ENCODE results near the gene KCNK7.

The KCNK7 gene

DNA sequence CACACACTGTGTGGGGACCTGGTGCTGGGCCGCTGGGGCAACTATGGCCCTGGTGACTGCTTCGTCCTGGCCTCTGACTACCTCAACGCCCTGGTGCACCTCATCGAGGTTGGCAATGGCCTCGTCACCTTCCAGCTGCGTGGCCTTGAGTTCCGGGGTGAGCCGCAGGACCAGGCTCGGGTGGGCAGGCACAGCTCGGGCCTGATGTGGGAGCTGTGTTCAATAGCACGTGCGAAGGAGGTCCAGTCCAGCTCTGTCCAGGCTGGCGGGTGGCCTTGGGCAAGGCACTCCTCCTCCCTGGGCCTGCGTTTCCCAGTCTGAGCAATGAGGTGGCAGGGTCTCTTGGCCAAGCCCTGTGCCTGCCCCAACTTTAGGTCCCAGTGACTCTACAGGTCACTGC, 34.0 kb upstream of the KCNK7 start:
- H3K4me3 ChIP-seq (ENCODE audit: low read depth, low read length), result no peak overlapping the region

DNA sequence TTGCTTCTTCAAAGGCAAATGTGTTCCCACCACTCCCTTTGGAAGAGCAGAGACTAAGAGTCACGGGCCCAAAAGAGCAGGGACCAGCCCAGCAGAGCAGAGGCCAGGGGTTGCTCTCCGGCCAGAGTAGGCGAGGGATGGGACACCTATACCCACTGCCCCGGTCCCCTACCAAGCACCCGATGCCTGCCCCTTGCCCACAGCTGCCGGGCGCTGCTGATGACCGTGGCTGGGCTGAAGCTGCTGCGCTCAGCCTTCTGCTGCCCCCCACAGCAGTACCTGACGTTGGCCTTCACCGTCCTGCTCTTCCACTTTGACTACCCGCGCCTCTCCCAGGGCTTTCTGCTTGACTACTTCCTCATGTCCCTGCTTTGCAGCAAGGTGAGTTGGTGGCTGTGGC, 31.6 kb upstream of the KCNK7 start:
- no peak overlapping the region for H3K4me3 ChIP-seq (ENCODE audit: low read depth, low read length)

DNA sequence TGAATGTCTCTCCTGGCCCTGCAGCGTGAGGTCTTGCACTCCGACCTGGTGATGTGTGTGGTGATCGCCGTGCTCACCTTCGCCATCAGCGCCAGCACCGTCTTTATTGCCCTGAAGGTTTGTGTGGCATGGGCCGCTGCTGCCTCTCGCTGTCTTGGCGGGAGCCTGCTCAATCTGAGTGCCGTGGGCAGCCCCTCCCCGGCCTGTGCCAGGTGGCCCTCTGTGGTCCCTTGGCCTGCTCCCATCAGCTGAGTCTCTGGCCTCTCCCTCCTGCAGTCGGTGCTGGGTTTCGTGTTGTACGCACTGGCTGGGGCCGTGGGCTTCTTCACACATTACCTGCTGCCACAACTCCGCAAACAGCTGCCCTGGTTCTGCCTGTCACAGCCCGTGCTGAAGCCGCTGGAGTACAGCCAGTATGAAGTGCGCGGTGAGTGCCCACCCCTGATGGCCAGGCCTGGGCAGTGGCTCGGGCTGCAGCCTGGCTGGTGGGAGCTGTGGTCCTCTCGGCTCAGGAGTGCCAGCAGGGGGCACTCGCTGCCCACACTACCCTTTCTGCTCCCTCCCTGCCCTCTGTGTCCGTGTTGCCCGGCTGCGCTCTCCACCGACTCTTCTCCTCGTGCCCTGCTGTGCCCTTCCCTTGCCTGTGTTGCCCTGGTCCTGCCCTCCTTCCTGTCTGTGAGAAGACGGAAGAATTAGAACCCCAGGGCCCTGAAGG, 30.2 kb upstream of the KCNK7 start:
- no peak overlapping the region for H3K4me3 ChIP-seq (ENCODE audit: low read depth, low read length)

DNA sequence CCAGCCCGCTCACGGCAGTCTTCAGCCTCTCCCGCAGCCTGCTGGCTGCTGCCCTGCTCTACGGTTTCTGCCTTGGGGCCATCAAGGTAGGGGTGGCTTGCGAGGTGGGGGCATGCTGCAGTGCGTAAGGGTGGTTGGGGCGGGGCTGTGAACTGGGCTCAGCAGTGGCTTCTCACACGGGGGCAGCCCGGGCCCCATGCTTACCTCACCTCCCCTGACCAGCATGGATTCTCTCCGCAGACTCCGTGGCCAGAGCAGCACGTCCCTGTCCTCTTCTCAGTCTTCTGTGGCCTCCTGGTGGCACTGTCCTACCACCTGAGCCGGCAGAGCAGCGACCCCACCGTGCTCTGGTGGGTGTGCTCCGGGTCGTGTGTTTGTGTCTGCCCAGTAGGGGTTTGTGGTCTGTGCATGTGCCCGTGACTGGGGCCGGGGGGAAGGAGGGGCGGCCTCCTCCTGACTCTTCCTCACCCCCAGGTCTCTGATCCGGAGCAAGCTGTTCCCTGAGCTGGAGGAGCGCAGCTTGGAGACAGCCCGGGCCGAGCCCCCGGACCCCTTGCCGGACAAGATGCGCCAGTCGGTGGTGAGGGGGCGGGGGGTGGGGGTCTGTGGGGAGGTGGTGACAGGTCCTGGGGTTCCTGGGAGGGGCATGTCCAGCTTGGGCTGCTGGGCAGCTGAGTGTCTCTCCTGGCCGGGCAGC, 29.5 kb upstream of the KCNK7 start:
- no peak overlapping the region for H3K4me3 ChIP-seq (ENCODE audit: low read depth, low read length)

DNA sequence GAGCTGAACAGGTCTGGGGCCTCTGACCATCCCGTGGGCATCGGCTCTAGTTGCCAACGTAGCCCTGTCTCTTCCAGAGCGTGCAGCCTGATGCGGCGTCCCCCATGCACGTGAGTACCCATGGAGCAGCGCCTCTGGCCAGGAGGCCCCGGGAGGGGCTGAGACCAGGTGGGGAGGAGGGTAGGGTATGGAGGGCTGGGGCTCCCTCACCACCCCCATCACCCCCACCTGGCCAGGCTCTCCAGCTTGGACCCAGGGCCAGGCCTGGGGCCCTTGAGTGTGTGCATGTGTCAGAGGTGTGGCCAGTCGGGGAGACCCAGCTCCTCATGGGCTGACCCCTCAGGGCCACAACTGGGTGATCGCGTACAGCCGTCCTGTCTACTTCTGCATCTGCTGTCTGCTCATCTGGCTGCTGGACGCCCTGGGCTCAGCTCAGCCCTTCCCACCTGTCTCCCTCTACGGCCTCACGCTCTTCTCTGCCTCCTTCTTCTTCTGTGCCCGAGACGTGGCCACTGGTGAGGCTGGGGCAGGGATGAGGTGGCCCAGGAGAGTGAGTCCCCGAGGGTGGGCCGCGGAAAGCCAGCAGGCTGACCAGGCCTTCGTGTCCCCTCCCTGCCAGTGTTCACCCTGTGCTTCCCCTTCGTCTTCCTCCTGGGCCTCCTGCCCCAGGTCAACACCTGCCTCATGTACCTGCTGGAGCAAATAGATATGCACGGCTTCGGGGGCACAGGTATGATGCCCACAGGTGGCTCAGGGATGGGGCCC, 28.4 kb upstream of the KCNK7 start:
- H3K4me3 ChIP-seq (ENCODE audit: low read depth, low read length), result no peak overlapping the region

DNA sequence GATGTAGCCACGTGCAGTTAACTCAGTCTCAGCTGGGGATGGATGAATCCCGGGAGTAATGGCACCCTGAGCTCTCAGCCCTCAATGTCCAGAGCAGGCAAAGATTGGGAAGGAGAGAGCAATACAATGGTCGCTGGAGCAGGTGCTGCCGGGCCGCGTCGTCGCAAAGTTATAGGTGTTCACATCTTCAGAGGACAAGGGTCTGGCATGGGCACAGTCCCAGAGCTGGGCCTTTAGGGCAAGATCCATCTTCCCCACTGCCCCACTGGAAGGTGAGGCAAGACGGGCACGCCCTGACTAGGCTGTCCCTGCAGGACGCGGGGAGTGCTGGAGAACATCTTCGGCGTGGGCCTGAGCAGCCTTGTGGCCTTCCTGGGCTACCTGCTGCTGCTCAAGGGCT, 27.6 kb upstream of the KCNK7 start:
- no peak overlapping the region for H3K4me3 ChIP-seq (ENCODE audit: low read depth, low read length)

DNA sequence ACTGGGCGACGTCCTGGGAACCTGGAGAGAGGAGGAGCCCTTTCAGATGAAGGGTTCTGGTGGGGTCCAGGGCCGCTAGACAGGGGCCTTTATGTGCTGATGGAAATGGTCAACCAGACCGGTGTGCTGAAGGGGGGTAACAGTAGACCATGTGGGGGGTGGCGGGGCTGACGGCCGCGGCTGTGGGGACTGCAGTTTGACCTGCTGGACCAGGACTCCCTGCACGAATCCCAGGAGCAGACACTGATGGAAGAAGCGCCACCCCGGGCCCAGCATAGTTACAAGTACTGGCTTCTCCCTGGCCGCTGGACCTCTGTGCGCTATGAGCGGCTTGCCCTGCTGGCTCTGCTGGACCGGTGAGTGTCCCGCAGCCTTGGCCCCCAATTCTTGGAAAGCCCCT, 26.4 kb upstream of the KCNK7 start:
- no peak overlapping the region for H3K4me3 ChIP-seq (ENCODE audit: low read depth, low read length)

DNA sequence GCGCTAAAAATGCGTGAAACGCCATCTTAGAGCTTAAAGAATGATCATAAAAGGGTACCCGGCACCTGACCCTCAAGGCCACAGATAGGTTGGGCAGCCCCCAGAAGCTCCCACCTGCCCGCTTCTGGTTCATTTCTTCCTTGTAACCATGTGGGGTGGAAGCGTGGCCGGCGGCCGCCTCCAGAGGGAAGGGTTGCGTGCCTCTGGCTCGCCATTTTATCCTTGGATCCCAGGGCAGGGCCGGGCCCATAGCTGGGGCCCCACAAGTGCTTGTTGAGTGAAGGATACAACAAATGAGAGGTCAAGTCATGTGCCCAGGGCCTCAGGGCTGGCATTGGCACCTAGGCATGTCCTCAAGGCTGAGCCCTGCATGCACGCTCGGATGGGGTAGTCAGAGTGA, 25.9 kb upstream of the KCNK7 start:
- no peak overlapping the region for H3K4me3 ChIP-seq (ENCODE audit: low read depth, low read length)

DNA sequence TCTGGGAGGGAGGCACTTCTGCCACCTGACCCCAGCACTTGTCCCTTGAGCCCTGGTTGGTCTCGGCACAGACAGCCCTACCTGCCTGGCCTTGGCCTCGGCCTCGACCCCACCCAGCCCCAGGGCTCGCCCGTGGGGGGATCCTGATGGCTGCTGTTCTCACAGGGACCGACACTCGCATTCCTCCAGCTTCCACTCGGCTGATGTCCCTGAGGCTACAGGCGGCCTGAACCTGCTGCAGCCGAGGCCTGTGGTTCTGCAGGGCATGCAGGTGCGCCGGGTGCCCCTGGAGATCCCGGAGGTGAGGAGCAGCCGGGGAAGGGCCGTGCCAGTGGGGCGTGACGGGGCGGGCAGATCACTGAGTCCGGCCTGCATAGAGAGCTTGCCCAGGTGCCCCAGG, 25.1 kb upstream of the KCNK7 start:
- no peak overlapping the region for H3K4me3 ChIP-seq (ENCODE audit: low read depth, low read length)

DNA sequence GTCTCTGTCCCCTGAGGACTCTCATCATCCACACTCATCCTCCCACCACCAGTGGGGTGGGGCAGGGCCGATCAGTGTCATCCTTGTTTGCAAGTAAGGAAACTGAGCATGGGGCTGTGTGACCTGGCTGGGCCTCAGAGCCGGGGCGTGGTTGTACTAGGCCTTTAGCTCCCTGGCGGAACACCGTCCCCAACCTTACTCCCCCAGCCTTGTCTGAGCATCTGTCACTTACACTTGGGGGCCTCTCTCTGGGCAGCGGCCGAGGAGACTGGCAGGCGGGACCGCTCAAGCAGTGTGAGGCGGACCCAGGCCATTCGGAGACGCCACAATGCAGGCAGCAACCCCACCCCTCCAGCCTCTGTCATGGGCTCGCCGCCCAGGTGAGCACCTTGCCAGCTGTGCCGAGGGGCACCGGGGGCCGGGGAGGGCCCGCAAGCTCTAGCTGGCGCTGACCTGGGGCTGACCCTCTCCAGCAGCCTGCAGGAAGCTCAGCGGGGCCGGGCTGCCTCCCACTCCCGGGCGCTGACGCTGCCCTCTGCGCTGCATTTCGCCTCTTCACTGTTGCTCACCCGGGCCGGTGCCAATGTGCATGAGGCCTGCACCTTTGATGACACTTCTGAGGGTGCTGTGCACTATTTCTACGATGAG, 23.8 kb upstream of the KCNK7 start:
- H3K4me3 ChIP-seq (ENCODE audit: low read depth, low read length), result no peak overlapping the region

DNA sequence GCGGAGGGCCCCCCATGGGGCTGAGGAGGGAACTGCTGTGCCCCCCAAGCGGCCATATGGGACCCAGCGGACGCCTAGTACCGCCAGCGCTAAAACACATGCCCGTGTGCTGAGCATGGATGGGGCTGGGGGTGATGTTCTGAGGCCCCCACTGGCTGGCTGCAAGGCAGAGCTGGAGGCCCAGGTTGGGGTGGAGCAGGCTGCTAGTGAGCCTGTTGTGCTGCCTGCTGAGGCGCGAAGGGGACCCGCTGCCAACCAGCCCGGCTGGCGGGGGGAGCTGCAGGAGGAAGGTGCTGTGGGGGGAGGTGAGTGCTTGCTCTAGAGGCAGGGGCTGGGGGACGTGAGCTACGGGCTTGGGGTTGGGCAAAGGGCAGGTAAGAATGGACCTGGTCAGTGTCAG, 23.2 kb upstream of the KCNK7 start:
- no peak overlapping the region for H3K4me3 ChIP-seq (ENCODE audit: low read depth, low read length)

DNA sequence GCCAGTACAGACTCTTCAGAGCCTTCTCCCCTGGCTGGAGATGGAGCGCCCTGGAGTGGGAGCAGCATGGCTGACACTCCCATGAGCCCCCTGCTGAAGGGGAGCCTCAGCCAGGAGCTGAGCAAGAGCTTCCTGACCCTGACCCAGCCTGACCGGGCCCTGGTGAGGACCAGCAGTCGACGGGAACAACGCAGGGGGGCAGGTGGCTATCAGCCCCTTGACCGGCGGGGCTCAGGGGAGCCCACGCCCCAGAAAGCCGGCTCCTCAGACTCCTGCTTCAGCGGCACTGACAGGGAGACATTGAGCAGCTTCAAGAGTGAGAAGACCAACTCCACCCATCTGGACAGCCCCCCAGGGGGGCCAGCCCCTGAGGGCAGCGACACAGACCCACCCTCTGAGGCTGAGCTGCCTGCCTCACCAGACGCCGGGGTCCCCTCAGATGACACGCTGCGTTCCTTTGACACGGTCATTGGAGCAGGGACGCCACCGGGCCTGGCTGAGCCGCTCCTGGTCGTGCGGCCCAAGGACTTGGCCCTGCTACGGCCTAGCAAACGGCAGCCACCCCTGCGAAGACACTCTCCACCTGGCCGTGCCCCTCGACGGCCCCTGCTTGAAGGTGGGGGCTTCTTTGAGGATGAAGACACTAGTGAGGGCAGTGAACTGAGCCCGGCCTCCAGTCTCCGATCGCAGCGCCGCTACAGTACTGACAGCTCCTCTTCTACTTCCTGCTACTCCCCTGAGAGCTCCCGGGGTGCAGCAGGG, 22.6 kb upstream of the KCNK7 start:
- no peak overlapping the region for H3K4me3 ChIP-seq (ENCODE audit: low read depth, low read length)

DNA sequence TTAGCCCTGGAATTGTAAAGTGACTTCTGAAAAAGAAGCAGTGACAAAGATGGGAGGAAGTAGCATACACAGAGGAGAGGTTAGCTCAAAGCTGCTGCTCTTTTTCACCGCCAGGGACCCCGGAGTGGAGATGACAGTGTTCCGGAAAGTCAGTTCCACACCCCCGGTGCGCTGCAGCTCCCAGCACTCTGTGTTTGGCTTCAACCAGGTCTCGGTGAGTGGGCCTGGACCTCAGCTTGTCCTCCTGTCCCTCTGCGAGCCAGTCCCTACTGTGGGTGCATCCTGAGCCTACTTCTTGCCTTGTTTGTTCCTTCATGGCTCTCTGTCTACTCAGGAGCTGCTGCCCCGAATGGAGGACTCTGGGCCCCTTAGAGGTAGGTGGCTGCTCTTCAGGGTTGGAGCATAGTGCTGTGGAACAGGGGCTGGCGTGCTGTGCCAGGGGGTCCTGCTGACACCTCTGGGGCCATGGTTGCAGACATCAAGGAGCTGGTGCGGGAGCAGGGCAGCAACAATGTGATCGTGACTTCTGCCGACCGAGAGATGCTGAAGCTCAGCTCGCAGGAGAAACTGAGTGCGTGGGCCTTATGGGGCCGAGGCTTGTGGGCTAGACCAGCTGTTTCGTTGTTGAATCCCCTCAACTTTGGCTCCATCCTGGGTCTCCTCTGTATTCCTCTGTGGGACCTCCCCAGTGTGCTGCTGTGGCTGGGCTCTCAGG, 21.7 kb upstream of the KCNK7 start:
- H3K4me3 ChIP-seq (ENCODE audit: low read depth, low read length), result no peak overlapping the region

DNA sequence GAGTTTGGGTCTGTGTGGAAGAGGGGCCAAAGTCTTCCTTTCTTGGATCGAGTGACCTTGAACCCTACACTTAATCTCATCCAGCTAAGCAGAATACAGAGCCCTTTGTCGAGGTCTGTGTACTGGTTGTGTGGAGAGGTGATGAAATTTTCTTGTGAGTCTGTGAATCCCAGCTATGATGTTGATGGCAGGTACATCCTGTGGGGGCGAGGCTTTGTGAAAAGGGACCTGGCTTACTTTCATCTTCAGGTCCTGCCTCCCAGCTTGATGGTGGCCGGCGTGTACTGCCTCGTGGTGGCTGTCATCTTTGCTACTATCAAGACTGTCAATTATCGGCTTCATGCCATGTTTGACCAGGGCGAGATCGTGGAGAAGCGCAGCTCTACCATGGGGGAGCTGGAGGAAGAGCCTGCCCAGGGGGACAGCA, 21.0 kb upstream of the KCNK7 start:
- peak overlapping the region; percentile 81 for H3K4me3 ChIP-seq (ENCODE audit: low read depth, low read length)

DNA sequence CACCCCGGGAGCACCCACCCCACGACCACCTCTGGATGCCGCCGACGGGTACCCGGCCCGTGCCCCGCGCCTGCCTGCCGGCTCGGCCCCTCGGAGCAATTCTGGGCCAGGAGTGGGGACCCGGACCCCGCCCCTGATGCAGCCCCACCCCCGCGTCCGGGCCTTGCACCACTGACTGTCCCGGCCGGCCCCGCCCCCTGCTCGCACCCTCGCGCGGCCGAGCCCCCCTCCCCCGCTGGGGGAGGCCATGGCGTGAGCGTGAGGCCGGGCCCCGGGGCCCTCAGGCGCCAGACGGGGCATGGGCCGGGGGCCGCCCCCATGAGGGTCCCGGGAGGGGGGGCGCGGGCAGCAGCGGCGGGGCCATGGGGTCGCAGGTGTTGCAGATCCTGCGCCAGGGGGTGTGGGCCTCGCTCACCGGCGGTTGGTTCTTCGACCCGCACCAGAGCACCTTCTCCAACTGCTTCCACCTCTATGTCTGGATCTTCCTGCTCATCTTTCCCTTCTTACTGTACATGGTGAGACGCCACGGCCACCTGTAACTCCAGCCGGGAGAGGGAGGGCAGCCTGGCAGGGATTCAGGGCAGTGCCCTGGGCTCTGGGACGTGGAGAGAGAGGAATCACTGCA, 20.5 kb upstream of the KCNK7 start:
- peak overlapping the region; percentile 81 for H3K4me3 ChIP-seq (ENCODE audit: low read depth, low read length)

DNA sequence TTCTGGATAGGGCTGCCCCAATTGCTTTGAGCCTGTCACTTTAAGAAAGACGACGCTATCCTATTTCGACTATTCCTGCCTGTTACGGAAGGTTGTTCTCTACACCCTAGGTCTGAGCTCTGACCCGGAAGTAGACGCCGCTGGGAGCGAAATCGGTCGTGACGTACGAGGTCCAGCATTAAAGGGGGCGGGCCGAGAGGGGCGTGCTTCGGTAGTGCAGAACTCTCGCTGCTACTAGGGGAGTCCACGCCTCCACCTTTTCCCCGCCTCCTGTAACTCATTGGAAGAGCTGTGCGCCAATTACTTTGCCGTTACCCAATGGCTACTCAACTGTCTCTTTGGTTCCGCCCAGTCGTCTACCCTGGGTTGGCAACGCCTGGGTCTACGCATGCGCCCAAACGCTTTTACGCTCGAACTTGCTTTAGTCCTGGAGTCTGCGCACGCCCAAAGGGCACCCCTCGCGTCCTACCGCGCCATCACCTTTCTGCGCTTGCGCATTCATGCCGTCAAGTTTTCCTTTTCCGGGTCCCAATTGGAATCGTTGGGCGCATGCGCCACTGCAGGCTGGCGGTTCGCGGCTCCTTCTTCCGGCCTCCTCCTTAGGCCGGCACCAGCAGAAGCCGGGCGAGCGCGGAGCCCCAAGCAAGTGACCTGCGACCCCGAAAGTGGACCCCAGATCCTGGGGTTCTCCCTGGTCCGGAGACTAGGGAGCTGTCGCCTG, 19.8 kb upstream of the KCNK7 start, which contains the start of gene PCNX3:
Gene PCNX3 (plus strand): TSS at position 548 of the 721 bp plus-strand sequence. CDS start 536 bp downstream, outside the sequence.
- peak within 1 kb of the TSS; percentile 81 for H3K4me3 ChIP-seq (ENCODE audit: low read depth, low read length)

DNA sequence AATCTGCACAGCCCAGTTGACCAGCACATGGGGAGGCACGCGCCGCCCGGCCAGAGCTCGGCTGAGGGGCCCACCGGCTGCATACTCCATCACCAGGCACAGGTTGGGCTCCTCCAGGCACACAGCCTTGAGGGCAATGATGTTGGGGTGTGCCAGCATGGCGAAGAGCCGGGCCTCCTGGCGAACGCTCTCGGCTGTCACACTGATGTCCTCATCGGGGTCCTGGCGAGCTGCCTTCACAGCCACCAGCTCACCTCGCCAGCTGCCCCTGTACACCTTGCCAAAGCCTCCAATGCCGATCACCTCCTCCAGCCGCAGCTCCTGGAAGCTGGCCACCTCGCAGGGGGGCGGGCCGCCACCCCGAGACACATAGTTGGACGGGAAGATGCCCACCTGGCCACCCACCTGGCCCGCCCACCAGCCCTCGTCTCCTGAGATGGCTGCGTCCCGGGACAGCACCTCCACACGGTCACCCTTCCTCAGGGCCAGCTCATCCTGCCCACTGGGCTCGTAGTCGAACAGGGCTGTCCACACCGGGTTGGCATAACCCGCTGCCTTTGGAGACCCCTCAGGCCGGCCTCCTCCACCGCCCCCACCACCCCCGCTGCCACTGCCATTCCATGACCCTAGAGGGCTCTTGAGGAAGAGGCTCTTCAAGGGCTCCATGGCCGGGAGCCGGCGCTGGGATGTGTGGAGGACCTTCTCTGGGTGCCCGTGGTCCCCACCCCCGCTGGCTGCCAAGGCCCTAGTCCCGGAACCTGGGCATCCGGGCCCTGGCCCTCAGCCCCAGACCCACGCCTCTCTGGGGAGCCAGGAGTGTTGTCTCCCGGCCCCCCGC, 17.7 kb upstream of the KCNK7 start:
- H3K4me3 ChIP-seq (ENCODE audit: low read depth, low read length), result peak overlapping the region; percentile 69

DNA sequence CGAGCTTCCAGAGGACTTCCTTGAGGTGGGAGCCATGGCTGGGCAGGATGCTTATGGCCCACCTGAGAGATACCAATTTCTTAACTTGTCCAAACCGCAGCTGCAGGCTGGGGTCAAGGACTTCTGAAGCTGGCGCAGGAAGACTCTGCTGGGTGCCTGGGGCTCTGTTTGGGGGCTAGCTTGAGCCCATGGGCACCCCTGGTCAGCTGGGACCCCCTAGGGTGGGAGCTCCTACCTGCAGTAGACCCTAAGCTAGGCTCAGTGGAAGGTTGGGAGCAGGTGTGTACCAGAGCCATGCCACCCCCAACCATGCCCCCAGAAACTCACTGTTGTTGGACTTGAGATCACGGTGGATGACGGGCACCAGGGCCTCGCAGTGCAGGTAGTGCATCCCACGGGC, 17.1 kb upstream of the KCNK7 start:
- H3K4me3 ChIP-seq (ENCODE audit: low read depth, low read length), result no peak overlapping the region
